ENCODE results near the gene HABP2.

HABP2 gene

DNA sequence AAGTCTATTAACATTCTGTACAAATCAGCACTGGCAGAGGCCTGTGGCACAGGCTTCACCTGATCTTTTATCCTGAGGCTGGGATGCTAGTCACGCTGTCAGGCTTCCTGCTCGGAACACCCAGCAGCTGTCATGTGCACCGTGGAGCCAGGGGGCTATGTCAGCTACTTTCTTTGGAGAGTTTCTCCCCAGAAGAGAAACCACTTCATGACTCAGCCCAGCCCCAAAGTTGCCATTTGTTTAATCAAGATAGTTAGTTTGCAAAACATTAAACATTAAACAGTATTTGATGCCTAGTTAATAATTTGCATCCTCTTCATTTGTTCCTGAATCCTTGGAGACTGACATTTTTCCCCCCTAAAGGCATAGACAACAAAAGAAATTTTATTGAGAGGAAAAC lies at the start of gene HABP2:
Gene HABP2, plus strand, starts transcription at position 353 of the 400 bp plus-strand sequence. CDS start 69 bp downstream, outside the sequence.
- Histone ChIP-seq H3K36me3 (ENCODE audit: insufficient read depth) (no peaks in the 10 kb centered on the region), H3K4me2 (no peak within 1 kb of the TSS), H3K4me3 (IDR thresholded peaks at IDR 0.05; ENCODE audit: insufficient read depth, low read depth, low read length) (no peak within 1 kb of the TSS), H3K27ac (no peak within 1 kb of the TSS), H3K9ac (no peak within 1 kb of the TSS), H3K4me1 (ENCODE audit: low read depth, poor library complexity, severe bottlenecking) (no peaks in the 10 kb centered on the region), H3K79me2 (ENCODE audit: insufficient read depth, low read depth) (no peaks in the 10 kb centered on the region), H3K27me3 (ENCODE audit: insufficient read depth, low read depth) (no peaks in the 10 kb centered on the region), H4K20me1 (ENCODE audit: insufficient read depth) (no peaks in the 10 kb centered on the region), H2AFZ (ENCODE audit: low read depth) (no peak within 1 kb of the TSS)
- TF ChIP-seq, protein P1, sequence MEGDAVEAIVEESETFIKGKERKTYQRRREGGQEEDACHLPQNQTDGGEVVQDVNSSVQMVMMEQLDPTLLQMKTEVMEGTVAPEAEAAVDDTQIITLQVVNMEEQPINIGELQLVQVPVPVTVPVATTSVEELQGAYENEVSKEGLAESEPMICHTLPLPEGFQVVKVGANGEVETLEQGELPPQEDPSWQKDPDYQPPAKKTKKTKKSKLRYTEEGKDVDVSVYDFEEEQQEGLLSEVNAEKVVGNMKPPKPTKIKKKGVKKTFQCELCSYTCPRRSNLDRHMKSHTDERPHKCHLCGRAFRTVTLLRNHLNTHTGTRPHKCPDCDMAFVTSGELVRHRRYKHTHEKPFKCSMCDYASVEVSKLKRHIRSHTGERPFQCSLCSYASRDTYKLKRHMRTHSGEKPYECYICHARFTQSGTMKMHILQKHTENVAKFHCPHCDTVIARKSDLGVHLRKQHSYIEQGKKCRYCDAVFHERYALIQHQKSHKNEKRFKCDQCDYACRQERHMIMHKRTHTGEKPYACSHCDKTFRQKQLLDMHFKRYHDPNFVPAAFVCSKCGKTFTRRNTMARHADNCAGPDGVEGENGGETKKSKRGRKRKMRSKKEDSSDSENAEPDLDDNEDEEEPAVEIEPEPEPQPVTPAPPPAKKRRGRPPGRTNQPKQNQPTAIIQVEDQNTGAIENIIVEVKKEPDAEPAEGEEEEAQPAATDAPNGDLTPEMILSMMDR (conservative IDR thresholded peaks at IDR 0.05; ENCODE audit: low read depth, low read length) = no peak

DNA sequence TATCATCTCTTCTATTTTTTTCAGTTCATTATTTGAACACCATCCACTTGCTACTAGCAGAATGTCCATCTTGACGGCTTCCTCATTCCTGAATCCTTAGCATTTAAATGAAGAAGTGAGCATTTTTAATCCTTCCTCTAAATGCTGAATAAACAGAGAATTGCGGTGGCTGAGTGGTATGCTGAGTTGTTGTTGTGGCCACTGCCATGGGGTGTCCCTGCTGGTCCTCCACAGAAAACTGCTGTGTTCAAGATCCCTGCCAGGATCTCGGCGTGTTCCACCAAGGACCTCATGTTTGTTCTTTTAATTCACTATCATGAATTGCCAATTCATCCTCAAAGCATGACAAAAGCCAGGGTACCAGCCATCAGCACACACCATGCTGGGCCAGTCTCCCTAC lies 48.9 kb upstream of the HABP2 start:
- Histone ChIP-seq H3K9ac (no peak overlapping the region), H3K4me1 (ENCODE audit: low read depth, poor library complexity, severe bottlenecking) (no peaks in the 10 kb centered on the region), H3K27ac (no peak overlapping the region), H3K36me3 (ENCODE audit: insufficient read depth) (no peaks in the 10 kb centered on the region), H3K4me2 (no peak overlapping the region), H3K27me3 (ENCODE audit: insufficient read depth, low read depth) (no peaks in the 10 kb centered on the region), H3K4me3 (IDR thresholded peaks at IDR 0.05; ENCODE audit: insufficient read depth, low read depth, low read length) (no peak overlapping the region), H4K20me1 (ENCODE audit: insufficient read depth) (no peaks in the 10 kb centered on the region), H2AFZ (ENCODE audit: low read depth) (no peak overlapping the region), H3K79me2 (ENCODE audit: insufficient read depth, low read depth) (no peaks in the 10 kb centered on the region)
- TF ChIP-seq, protein P1 (conservative IDR thresholded peaks at IDR 0.05; ENCODE audit: low read depth, low read length) = no peak

DNA sequence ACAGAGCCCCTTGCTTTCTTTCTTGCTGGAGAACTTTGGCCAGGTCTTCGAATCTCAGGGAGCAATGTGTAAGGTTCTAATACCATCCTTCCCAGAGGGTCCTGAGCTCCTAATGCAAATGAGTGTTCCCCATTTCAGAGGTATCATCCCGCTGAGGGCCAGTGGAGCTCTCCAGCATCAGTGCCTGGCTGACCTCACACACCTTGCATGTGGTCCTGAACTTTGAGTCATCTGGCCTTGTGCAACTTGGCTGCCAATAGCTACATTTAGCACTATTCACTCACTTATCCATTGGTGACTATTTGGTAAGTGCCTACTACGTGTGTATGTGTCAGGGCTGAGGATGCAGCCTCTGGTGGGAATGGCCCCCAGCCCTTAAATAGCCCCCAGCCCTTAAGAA lies 48.4 kb upstream of the HABP2 start:
- no peak overlapping the region for H3K9ac ChIP-seq
- TF ChIP-seq, protein P1 (conservative IDR thresholded peaks at IDR 0.05; ENCODE audit: low read depth, low read length) = no peak
- H3K36me3 ChIP-seq (ENCODE audit: insufficient read depth) = no peaks in the 10 kb centered on the region
- H3K27ac ChIP-seq = no peak overlapping the region
- no peaks in the 10 kb centered on the region for H3K4me1 ChIP-seq (ENCODE audit: low read depth, poor library complexity, severe bottlenecking)
- no peaks in the 10 kb centered on the region for H4K20me1 ChIP-seq (ENCODE audit: insufficient read depth)
- H3K4me2 ChIP-seq = no peak overlapping the region
- H3K4me3 ChIP-seq (IDR thresholded peaks at IDR 0.05; ENCODE audit: insufficient read depth, low read depth, low read length) = no peak overlapping the region
- H3K27me3 ChIP-seq (ENCODE audit: insufficient read depth, low read depth) = no peaks in the 10 kb centered on the region
- H2AFZ ChIP-seq (ENCODE audit: low read depth) = no peak overlapping the region
- H3K79me2 ChIP-seq (ENCODE audit: insufficient read depth, low read depth) = no peaks in the 10 kb centered on the region

DNA sequence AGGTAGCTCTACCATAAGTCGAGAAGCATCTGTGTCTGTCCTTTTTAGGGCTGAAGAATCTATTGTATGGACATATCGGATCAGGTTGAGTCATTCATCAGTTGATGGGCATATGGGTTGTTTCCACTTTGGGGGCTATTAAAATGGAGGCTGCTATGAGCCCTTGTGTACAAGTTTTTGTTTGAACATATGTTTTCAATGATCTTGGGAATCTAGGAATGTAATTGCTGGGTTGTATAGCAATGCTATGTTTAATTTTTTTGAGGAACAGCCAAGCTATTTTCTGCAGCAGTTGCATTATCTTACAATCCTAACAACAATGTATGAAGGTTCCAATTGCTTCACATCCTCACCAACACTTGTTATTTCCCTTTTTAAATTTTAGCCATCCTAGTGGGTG lies 46.4 kb upstream of the HABP2 start:
- no peak overlapping the region for H3K4me3 ChIP-seq (IDR thresholded peaks at IDR 0.05; ENCODE audit: insufficient read depth, low read depth, low read length)
- no peak overlapping the region for H2AFZ ChIP-seq (ENCODE audit: low read depth)
- H3K27ac ChIP-seq = no peak overlapping the region
- no peaks in the 10 kb centered on the region for H3K79me2 ChIP-seq (ENCODE audit: insufficient read depth, low read depth)
- no peaks in the 10 kb centered on the region for H4K20me1 ChIP-seq (ENCODE audit: insufficient read depth)
- H3K27me3 ChIP-seq (ENCODE audit: insufficient read depth, low read depth) = no peaks in the 10 kb centered on the region
- TF ChIP-seq, protein P1 (conservative IDR thresholded peaks at IDR 0.05; ENCODE audit: low read depth, low read length) = no peak
- 0 out of 2 replicates have a peak, but pooled peaks cover 3% of the 10 kb centered on the region for H3K36me3 ChIP-seq (ENCODE audit: insufficient read depth)
- H3K9ac ChIP-seq = no peak overlapping the region
- H3K4me2 ChIP-seq = no peak overlapping the region
- H3K4me1 ChIP-seq (ENCODE audit: low read depth, poor library complexity, severe bottlenecking) = no peaks in the 10 kb centered on the region
